SKM-1 treated with dmso at 0.1 percent for 144 hours (cell line): ENCODE measurements around the gene SF3B2.
A peak's percentile ranks its signal among the peaks of the same experiment; 100 is the strongest.
"Not testable (repeated sequence)": the region's sequence is repeated elsewhere in the genome, so short reads cannot be mapped to it uniquely, and the experiment has no call there.

ENCODE experiments used
- DNase-seq: peaks from one replicate; lab custom pipeline; 2025; ENCODE audit not compliant: unreplicated experiment; lab: John Stamatoyannopoulos, UW

Gene SF3B2

GRCh38 chr11:66051766-66052663, at the start of gene SF3B2:
SF3B2 (plus strand) TSS chr11:66052364; CDS start chr11:66052385, 21 bp downstream.
- DNase-seq, result peak; percentile 96

- DNase-seq, result peak; percentile 59
These were observed 49.4 kb upstream of the SF3B2 start for GRCh38 chr11:66002648-66003225.

GRCh38 chr11:66003291-66003690, 48.9 kb upstream of the SF3B2 start:
- DNase-seq, result no peak

GRCh38 chr11:66004186-66004585, 48.0 kb upstream of the SF3B2 start:
- no peak for DNase-seq

- DNase-seq, result no peak
These were observed 45.9 kb upstream of the SF3B2 start for GRCh38 chr11:66006134-66006890.

GRCh38 chr11:66006891-66007176, 45.3 kb upstream of the SF3B2 start:
- no peak for DNase-seq

- no peak for DNase-seq
These were observed 44.9 kb upstream of the SF3B2 start for GRCh38 chr11:66007201-66007634.

- DNase-seq, result no peak
These were observed 44.1 kb upstream of the SF3B2 start for GRCh38 chr11:66008095-66008467.

- DNase-seq, result no peak
These were observed 43.6 kb upstream of the SF3B2 start for GRCh38 chr11:66008468-66009101.

GRCh38 chr11:66010036-66010435, 42.1 kb upstream of the SF3B2 start:
- not testable (repeated sequence) for DNase-seq

GRCh38 chr11:66011239-66011784, 40.9 kb upstream of the SF3B2 start:
- DNase-seq, result no peak

- no peak for DNase-seq
These were observed 40.3 kb upstream of the SF3B2 start, which contains the start of gene CST6 for GRCh38 chr11:66011785-66012303. CST6 (plus strand) TSS chr11:66012008; CDS start chr11:66012045, 37 bp downstream.

GRCh38 chr11:66012371-66012945, 39.7 kb upstream of the SF3B2 start:
- no peak for DNase-seq

GRCh38 chr11:66012946-66013761, 39.0 kb upstream of the SF3B2 start:
- peak; percentile 13 for DNase-seq

- DNase-seq, result no peak
These were observed 38.4 kb upstream of the SF3B2 start for GRCh38 chr11:66013762-66014100.

GRCh38 chr11:66014804-66015453, 37.2 kb upstream of the SF3B2 start:
- DNase-seq, result no peak

- no peak for DNase-seq
These were observed 36.7 kb upstream of the SF3B2 start for GRCh38 chr11:66015454-66015881.

- no peak for DNase-seq
These were observed 36.0 kb upstream of the SF3B2 start for GRCh38 chr11:66015936-66016792.
